ENCODE data around the gene SKAP1.

DNA sequence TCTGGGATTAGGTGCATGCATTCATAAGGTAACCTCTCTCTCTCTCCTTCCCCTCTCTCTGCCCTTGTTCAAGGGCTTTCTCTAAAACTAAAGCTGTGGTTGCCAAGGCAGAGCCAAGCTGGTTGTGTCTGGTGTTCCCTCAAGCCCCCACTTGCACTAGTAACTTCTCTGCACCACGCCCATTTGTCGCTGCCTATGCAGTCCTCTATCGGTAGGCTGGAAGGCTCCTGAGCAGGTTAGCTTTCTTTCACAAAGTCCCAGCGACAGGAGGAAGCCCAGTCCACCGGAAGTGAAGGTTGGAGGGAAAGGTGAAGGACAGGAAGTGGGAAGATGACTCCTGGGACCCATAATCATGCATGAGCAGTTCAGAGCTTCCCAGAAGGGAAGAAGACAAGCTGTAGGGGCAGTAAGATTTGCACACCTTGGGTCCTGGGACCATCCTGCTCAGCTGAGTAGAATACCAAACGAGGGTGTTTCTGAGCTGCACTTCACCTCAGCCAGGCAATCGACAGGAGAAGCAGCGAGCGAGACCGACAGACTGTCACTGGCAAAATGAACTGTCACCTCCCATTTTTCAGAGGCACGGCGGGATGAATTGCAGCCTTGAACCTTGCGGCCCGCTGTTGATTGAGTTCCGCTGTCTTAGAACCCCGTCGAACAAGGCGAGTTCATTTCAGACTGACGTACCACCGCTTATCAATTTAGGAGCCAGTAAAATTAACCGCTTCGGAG is 14.7 kb upstream of the SKAP1 start:
- TF ChIP-seq, protein P1, sequence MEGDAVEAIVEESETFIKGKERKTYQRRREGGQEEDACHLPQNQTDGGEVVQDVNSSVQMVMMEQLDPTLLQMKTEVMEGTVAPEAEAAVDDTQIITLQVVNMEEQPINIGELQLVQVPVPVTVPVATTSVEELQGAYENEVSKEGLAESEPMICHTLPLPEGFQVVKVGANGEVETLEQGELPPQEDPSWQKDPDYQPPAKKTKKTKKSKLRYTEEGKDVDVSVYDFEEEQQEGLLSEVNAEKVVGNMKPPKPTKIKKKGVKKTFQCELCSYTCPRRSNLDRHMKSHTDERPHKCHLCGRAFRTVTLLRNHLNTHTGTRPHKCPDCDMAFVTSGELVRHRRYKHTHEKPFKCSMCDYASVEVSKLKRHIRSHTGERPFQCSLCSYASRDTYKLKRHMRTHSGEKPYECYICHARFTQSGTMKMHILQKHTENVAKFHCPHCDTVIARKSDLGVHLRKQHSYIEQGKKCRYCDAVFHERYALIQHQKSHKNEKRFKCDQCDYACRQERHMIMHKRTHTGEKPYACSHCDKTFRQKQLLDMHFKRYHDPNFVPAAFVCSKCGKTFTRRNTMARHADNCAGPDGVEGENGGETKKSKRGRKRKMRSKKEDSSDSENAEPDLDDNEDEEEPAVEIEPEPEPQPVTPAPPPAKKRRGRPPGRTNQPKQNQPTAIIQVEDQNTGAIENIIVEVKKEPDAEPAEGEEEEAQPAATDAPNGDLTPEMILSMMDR (IDR thresholded peaks at IDR 0.05) = no peak
- TF ChIP-seq POLR2A (IDR thresholded peaks at IDR 0.05) (no peak), EP300 (IDR thresholded peaks at IDR 0.05) (no peak)

Data from ovary (tissue), 3 donors.